Sigmoid colon (tissue), 4 donors: ENCODE measurements around the gene SNX5.

Experiments used
- CTCF ChIP-seq, 4 experiments: fragments of 450-650 bp in 3 of 4; fragments of 200-600 bp in 1 of 4; IDR thresholded peaks; one replicate each; pipeline ENCODE4 v1.5.1; 2016 to 2019; ENCODE audit warnings: antibody characterized with exemption in 4 of 4, mild to moderate bottlenecking in 3 of 4, moderate library complexity in 2 of 4
- EP300 ChIP-seq, 4 donors: sonication (generic); formaldehyde crosslinking; IDR thresholded peaks; one replicate each; pipeline ENCODE4 v1.6.1; 2017; ENCODE audit warnings: antibody characterized with exemption in 4 of 4
- POLR2A ChIP-seq, 2 donors: fragments of 450-650 bp; IDR thresholded peaks; one replicate each; pipeline ENCODE4 v1.6.1; 2016; ENCODE audit warnings: antibody characterized with exemption in 2 of 2, mild to moderate bottlenecking in 2 of 2, moderate library complexity in 2 of 2
- POLR2AphosphoS5 ChIP-seq, 4 donors: sonication (generic); formaldehyde crosslinking; IDR thresholded peaks; one replicate each; pipeline ENCODE4 v1.6.1; 2017; ENCODE audit warnings: antibody characterized with exemption in 4 of 4

DNA sequence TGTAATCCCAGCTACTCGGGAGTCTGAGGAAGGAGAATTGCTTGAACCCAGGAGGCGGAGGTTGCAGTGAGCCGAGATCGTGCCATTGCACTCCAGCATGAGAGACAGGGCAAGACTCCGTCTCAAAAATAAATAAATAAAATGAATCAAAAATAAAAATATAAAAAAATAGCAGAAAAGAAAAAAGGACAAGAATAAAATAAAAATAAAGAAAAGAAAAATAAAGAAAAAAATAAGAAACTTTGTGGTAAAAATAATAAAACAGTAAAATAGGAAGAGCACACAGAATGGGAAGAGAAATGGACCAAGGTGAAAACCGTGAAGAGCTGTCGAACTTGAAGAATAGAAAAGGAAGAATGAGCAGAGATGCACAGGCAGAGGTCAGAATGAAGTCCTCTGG is 63.0 kb downstream of the SNX5 start:
- TF ChIP-seq EP300 (IDR thresholded peaks at IDR 0.05) (no peak), CTCF (IDR thresholded peaks at IDR 0.05) (no peak), POLR2AphosphoS5 (IDR thresholded peaks at IDR 0.05) (no peak), POLR2A (IDR thresholded peaks at IDR 0.05) (no peak)
